ENCODE data around the gene FAM222A.

- no peak for TF ChIP-seq CTCF (IDR thresholded peaks at IDR 0.05)
- TF ChIP-seq POLR2AphosphoS5 (IDR thresholded peaks at IDR 0.05) = no peak
Measured at GRCh38 chr12:109814600-109815150, 101.0 kb downstream of the FAM222A start.
